ENCODE data around the gene BBS1.

Gene BBS1

DNA sequence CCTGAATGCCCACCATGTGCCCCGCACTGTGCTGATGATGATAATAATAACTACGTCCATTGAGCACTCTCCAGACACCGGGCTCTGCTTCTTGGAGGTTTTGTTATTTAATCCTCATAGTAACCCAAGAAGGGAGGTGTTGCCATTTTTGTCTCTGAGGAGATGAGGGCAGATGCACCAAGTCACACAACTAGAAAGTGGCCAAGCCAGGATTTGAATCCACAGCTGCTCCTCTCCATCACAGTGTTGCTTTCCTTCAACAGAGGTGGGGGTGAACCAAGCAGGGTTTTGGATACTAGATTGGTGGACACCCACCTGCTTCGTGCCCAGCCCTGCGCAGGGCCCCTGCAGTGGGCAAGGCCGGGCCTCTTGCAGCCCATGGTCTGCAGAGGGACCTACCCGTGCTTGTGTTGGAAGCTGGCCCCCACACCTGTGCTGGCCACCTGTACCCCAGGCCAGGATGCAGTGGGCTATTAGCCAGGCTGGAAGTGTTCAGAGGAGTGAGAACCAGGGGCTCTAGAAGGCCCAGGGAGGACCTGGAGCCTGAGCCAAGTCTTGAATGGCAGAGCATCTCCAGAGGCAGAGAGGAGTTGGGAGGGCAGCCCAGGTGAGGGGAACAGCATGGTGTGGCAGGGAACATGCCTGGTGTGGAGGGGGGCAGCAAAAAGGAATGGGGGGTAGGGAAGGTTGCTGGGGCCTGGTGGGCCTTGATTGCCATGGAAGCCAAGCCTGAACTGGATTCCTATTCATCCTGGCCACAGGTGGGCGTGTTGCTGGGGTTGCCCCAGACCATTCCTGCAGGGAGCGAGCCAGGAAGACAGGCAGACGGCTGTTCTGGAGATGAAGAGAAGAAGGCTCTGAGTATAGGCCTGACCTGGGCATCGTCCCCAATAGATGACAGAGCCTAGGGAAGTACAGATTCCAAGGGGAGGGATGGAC is 32.9 kb upstream of the BBS1 start:
- no peak overlapping the region for H2BK15ac ChIP-seq (ENCODE audit: low read depth, poor library complexity, severe bottlenecking)
- H4K91ac ChIP-seq (ENCODE audit: low read length) = no peak overlapping the region
- H3K9ac ChIP-seq (ENCODE audit: low read length) = no peak overlapping the region
- no peak overlapping the region for H2AK5ac ChIP-seq (ENCODE audit: low read length, severe bottlenecking)
- H3K14ac ChIP-seq (ENCODE audit: low read length in 2 of 2) = no peak overlapping the region
- no peak overlapping the region for H3K27ac ChIP-seq (ENCODE audit: low read length, poor library complexity, severe bottlenecking)
- no peak overlapping the region for H3K23ac ChIP-seq (ENCODE audit: low read length in 2 of 2)
- H3K4ac ChIP-seq (ENCODE audit: low read depth in 1 of 2, low read length in 2 of 2) = no peak overlapping the region
- peak overlapping the region; percentile 19 for H4K8ac ChIP-seq (ENCODE audit: low read length)
- no peak overlapping the region for H2BK5ac ChIP-seq (ENCODE audit: low read depth, low read length, poor library complexity, severe bottlenecking)
- peaks cover 25% of the 10 kb centered on the region for H3K79me1 ChIP-seq (replicated peaks; ENCODE audit: low read length, poor library complexity, severe bottlenecking)
- H3K4me1 ChIP-seq (ENCODE audit: control insufficient read depth, insufficient read depth, low read depth, low read length) = peaks cover 16% of the 10 kb centered on the region
- no peak for DNase-seq
- H3K27me3 ChIP-seq (ENCODE audit: control insufficient read depth in 1 of 2, insufficient read depth in 1 of 2, low read length in 2 of 2) = no peaks in the 10 kb centered on the region
- WGBS = 91% methylated on average over 11 of the region's 11 CpGs
- H2BK120ac ChIP-seq (ENCODE audit: low read depth, low read length) = no peak overlapping the region
- no peak overlapping the region for H2AFZ ChIP-seq (ENCODE audit: low read depth, low read length)
- no peak overlapping the region for H3K18ac ChIP-seq (ENCODE audit: low read depth in 1 of 2, low read length in 2 of 2)
- no peak overlapping the region for H2BK12ac ChIP-seq (ENCODE audit: low read length in 2 of 2)
- no peaks in the 10 kb centered on the region for H3K9me3 ChIP-seq (ENCODE audit: control insufficient read depth, low read length)
- no peak overlapping the region for H3K4me2 ChIP-seq (ENCODE audit: low read length, poor library complexity, severe bottlenecking)
- no peak overlapping the region for H3K4me3 ChIP-seq (ENCODE audit: insufficient read depth in 1 of 2, low read depth in 1 of 2, low read length in 2 of 2)
- peaks cover 37 to 45% of the 10 kb centered on the region in 2 experiments for H3K36me3 ChIP-seq (ENCODE audit: control insufficient read depth in 1 of 2, insufficient read depth in 2 of 2, low read depth in 1 of 2, low read length in 2 of 2)

DNA sequence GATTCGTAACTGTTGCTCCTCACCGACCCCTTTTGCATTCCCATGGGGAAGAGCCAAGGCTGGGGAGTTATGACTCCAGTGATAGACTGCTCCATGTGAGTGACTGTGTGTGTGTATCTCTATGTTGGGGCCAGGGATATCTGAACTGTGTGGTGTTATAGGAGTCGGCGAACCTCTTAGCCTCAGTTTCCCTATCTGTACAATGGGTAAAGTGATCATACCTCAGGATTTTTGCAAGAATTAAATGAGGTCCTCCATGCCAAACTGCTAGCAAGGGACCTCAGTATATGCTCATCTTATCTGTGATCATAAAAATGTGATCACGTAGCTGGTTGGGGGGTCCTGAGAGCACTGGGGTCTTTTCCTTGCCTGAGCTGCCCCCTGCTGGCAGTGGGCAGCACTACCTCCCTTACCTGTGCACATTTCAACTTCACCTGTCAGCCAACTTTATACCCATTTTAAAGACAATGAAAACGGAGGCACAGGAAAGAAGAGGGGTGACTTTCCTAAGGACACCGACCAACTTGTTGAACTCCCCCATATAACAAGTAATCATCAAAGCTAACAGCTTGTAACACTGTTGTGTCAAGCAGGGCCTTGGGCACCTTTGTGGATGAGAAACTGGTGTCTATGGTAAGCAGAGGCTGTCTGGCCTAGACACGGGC is 31.6 kb upstream of the BBS1 start:
- Histone ChIP-seq H3K4me3 (ENCODE audit: insufficient read depth in 1 of 2, low read depth in 1 of 2, low read length in 2 of 2) (peak overlapping the region; percentile 73 to 96), H3K4me1 (ENCODE audit: control insufficient read depth, insufficient read depth, low read depth, low read length) (peaks cover 16% of the 10 kb centered on the region), H3K9ac (ENCODE audit: low read length) (peak overlapping the region; percentile 99), H3K23ac (ENCODE audit: low read length in 2 of 2) (no peak overlapping the region), H2BK120ac (ENCODE audit: low read depth, low read length) (no peak overlapping the region), H2BK12ac (ENCODE audit: low read length in 2 of 2) (no peak overlapping the region), H2BK15ac (ENCODE audit: low read depth, poor library complexity, severe bottlenecking) (no peak overlapping the region), H3K79me1 (replicated peaks; ENCODE audit: low read length, poor library complexity, severe bottlenecking) (peaks cover 25% of the 10 kb centered on the region), H4K91ac (ENCODE audit: low read length) (peak overlapping the region; percentile 37), H2AFZ (ENCODE audit: low read depth, low read length) (no peak overlapping the region), H3K9me3 (ENCODE audit: control insufficient read depth, low read length) (no peaks in the 10 kb centered on the region), H3K14ac (ENCODE audit: low read length in 2 of 2) (no peak overlapping the region), H3K18ac (ENCODE audit: low read depth in 1 of 2, low read length in 2 of 2) (peak overlapping the region; percentile 46 to 84), H3K4me2 (ENCODE audit: low read length, poor library complexity, severe bottlenecking) (peak overlapping the region; percentile 82), H3K4ac (ENCODE audit: low read depth in 1 of 2, low read length in 2 of 2) (peak overlapping the region in 1 of 2 experiments; percentile 97), H3K27me3 (ENCODE audit: control insufficient read depth in 1 of 2, insufficient read depth in 1 of 2, low read length in 2 of 2) (no peaks in the 10 kb centered on the region), H4K8ac (ENCODE audit: low read length) (peak overlapping the region; percentile 94), H3K27ac (ENCODE audit: low read length, poor library complexity, severe bottlenecking) (peak overlapping the region; percentile 96), H2AK5ac (ENCODE audit: low read length, severe bottlenecking) (no peak overlapping the region), H3K36me3 (ENCODE audit: control insufficient read depth in 1 of 2, insufficient read depth in 2 of 2, low read depth in 1 of 2, low read length in 2 of 2) (peaks cover 35 to 38% of the 10 kb centered on the region in 2 experiments), H2BK5ac (ENCODE audit: low read depth, low read length, poor library complexity, severe bottlenecking) (no peak overlapping the region)
- DNase-seq = no peak
- 49% methylated on average over 5 of the region's 8 CpGs for WGBS

DNA sequence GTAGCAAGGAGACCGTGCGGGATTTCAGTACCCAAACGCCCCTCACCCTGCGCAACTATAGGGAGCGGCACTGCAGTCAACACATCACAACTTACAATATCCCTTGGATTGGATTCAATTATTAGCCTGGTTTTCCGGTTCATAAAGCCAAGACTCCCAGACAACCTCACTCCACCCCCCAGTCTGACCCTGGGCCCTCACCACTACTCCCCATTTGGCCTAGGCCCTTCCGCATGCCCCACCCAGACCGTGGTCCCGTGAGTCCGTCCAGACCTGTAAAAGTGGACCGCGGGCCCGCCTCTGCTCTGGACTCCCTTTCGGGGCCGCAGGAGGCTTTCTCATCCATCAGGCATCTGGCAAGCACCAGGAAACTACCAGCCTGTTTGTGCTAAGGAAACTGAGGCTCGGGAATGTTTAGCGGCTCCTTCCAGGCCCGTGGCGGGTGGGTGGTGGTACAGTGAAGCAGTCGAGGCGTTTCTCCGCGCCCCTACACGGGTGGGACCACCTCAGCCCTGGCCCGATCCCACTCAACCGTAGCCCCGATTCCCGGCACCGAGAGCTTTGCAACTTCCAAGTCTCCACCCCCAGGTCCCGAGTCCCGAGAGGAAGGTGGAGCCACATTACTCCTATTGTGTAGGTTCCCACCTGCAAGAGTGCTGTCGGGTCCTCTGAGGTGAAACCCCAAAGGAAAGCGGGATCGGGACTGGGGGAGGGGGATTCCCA is 30.9 kb upstream of the BBS1 start:
- peak overlapping the region; percentile 65 for H4K91ac ChIP-seq (ENCODE audit: low read length)
- H2BK15ac ChIP-seq (ENCODE audit: low read depth, poor library complexity, severe bottlenecking) = peak overlapping the region; percentile 91
- 2% methylated on average over 32 of the region's 34 CpGs for WGBS
- peak overlapping the region; percentile 55 to 97 for H3K4ac ChIP-seq (ENCODE audit: low read depth in 1 of 2, low read length in 2 of 2)
- peak overlapping the region in 1 of 2 experiments; percentile 46 for H3K23ac ChIP-seq (ENCODE audit: low read length in 2 of 2)
- H2BK120ac ChIP-seq (ENCODE audit: low read depth, low read length) = peak overlapping the region; percentile 71
- peak overlapping the region in 1 of 2 experiments; percentile 82 for H3K14ac ChIP-seq (ENCODE audit: low read length in 2 of 2)
- peaks cover 31 to 35% of the 10 kb centered on the region in 2 experiments for H3K36me3 ChIP-seq (ENCODE audit: control insufficient read depth in 1 of 2, insufficient read depth in 2 of 2, low read depth in 1 of 2, low read length in 2 of 2)
- peak overlapping the region; percentile 82 for H3K4me2 ChIP-seq (ENCODE audit: low read length, poor library complexity, severe bottlenecking)
- peak overlapping the region; percentile 24 for H2AK5ac ChIP-seq (ENCODE audit: low read length, severe bottlenecking)
- peak overlapping the region; percentile 73 to 96 for H3K4me3 ChIP-seq (ENCODE audit: insufficient read depth in 1 of 2, low read depth in 1 of 2, low read length in 2 of 2)
- H3K27me3 ChIP-seq (ENCODE audit: control insufficient read depth in 1 of 2, insufficient read depth in 1 of 2, low read length in 2 of 2) = no peaks in the 10 kb centered on the region
- H4K8ac ChIP-seq (ENCODE audit: low read length) = peak overlapping the region; percentile 94
- H2BK12ac ChIP-seq (ENCODE audit: low read length in 2 of 2) = no peak overlapping the region
- peak overlapping the region; percentile 99 for H3K9ac ChIP-seq (ENCODE audit: low read length)
- H3K9me3 ChIP-seq (ENCODE audit: control insufficient read depth, low read length) = no peaks in the 10 kb centered on the region
- H3K27ac ChIP-seq (ENCODE audit: low read length, poor library complexity, severe bottlenecking) = peak overlapping the region; percentile 96
- peak overlapping the region; percentile 85 for H2BK5ac ChIP-seq (ENCODE audit: low read depth, low read length, poor library complexity, severe bottlenecking)
- peak overlapping the region; percentile 46 to 84 for H3K18ac ChIP-seq (ENCODE audit: low read depth in 1 of 2, low read length in 2 of 2)
- peaks cover 16% of the 10 kb centered on the region for H3K4me1 ChIP-seq (ENCODE audit: control insufficient read depth, insufficient read depth, low read depth, low read length)
- DNase-seq = peak; percentile 59
- H2AFZ ChIP-seq (ENCODE audit: low read depth, low read length) = peak overlapping the region; percentile 36
- H3K79me1 ChIP-seq (replicated peaks; ENCODE audit: low read length, poor library complexity, severe bottlenecking) = peaks cover 25% of the 10 kb centered on the region

Data from mesenchymal stem cell (in vitro differentiated cells and primary cell).